ENCODE data around the gene RGS3. TPM values are rescaled to one million over a fixed set of nuclear protein-coding genes. Genes with fewer than 3 reads are reported as not detected.

RGS3 gene
- total RNA-seq, 3 donors from 2014 or later: 51.4 to 65.9 (median 63.5) TPM

- ATAC-seq (no peak), DNase-seq (no peak)
- peaks cover 25% of the 10 kb centered on the region for H3K4me1 Mint-ChIP-seq (ENCODE audit: low read depth)
- H3K36me3 Mint-ChIP-seq (ENCODE audit: insufficient read depth): peaks cover 29% of the 10 kb centered on the region
- H3K9me3 Mint-ChIP-seq: no peaks in the 10 kb centered on the region
- no peaks in the 10 kb centered on the region for H3K27me3 Mint-ChIP-seq (ENCODE audit: low read depth)
- no peak overlapping the region for H3K4me3 Mint-ChIP-seq
These were observed 66.6 kb downstream of the RGS3 start for GRCh38 chr9:113530022-113530635.

GRCh38 chr9:113530942-113531341, 67.4 kb downstream of the RGS3 start:
- Mint-ChIP-seq H3K36me3 (ENCODE audit: insufficient read depth) (peaks cover 33% of the 10 kb centered on the region), H3K9me3 (no peaks in the 10 kb centered on the region), H3K4me1 (ENCODE audit: low read depth) (peaks cover 21% of the 10 kb centered on the region), H3K4me3 (no peak overlapping the region), H3K27me3 (ENCODE audit: low read depth) (no peaks in the 10 kb centered on the region)
- DNase-seq (no peak), ATAC-seq (no peak)

GRCh38 chr9:113531919-113532808, 68.6 kb downstream of the RGS3 start:
- no peak overlapping the region for H3K4me3 Mint-ChIP-seq
- H3K36me3 Mint-ChIP-seq (ENCODE audit: insufficient read depth): peaks cover 38% of the 10 kb centered on the region
- no peaks in the 10 kb centered on the region for H3K27me3 Mint-ChIP-seq (ENCODE audit: low read depth)
- peaks cover 14% of the 10 kb centered on the region for H3K4me1 Mint-ChIP-seq (ENCODE audit: low read depth)
- DNase-seq (no peak), ATAC-seq (no peak)
- H3K9me3 Mint-ChIP-seq: no peaks in the 10 kb centered on the region

- Mint-ChIP-seq H3K9me3 (no peaks in the 10 kb centered on the region), H3K36me3 (ENCODE audit: insufficient read depth) (peaks cover 37% of the 10 kb centered on the region)
- DNase-seq: no peak
These were observed 69.3 kb downstream of the RGS3 start for GRCh38 chr9:113532809-113533190.

GRCh38 chr9:113533335-113534225, 70.1 kb downstream of the RGS3 start:
- H3K9me3 Mint-ChIP-seq: no peaks in the 10 kb centered on the region
- ATAC-seq: no peak
- H3K27me3 Mint-ChIP-seq (ENCODE audit: low read depth): no peaks in the 10 kb centered on the region
- H3K4me1 Mint-ChIP-seq (ENCODE audit: low read depth): peaks cover 6% of the 10 kb centered on the region
- H3K4me3 Mint-ChIP-seq: no peak overlapping the region
- no peak for DNase-seq
- H3K36me3 Mint-ChIP-seq (ENCODE audit: insufficient read depth): peaks cover 35% of the 10 kb centered on the region

More at GRCh38 chr9:113532809-113533190, 69.3 kb downstream of the RGS3 start:
- peaks cover 8% of the 10 kb centered on the region for H3K4me1 Mint-ChIP-seq (ENCODE audit: low read depth)
- H3K27me3 Mint-ChIP-seq (ENCODE audit: low read depth): no peaks in the 10 kb centered on the region
- ATAC-seq: no peak
- H3K4me3 Mint-ChIP-seq: no peak overlapping the region

GRCh38 chr9:113535756-113536155, 72.2 kb downstream of the RGS3 start:
- H3K4me1 Mint-ChIP-seq (ENCODE audit: low read depth): peaks cover 9% of the 10 kb centered on the region
- ATAC-seq: no peak
- H3K27me3 Mint-ChIP-seq (ENCODE audit: low read depth): no peaks in the 10 kb centered on the region

GRCh38 chr9:113536166-113536482, 72.6 kb downstream of the RGS3 start:
- Mint-ChIP-seq H3K4me1 (ENCODE audit: low read depth) (peaks cover 9% of the 10 kb centered on the region), H3K27me3 (ENCODE audit: low read depth) (no peaks in the 10 kb centered on the region)

More at GRCh38 chr9:113535756-113536155, 72.2 kb downstream of the RGS3 start:
- Mint-ChIP-seq H3K9me3 (no peaks in the 10 kb centered on the region), H3K36me3 (ENCODE audit: insufficient read depth) (peaks cover 29% of the 10 kb centered on the region), H3K4me3 (no peak overlapping the region)
- DNase-seq: no peak

GRCh38 chr9:113536483-113537228, 73.1 kb downstream of the RGS3 start:
- no peak for ATAC-seq
- Mint-ChIP-seq H3K27me3 (ENCODE audit: low read depth) (no peaks in the 10 kb centered on the region), H3K36me3 (ENCODE audit: insufficient read depth) (peaks cover 27% of the 10 kb centered on the region), H3K4me3 (no peak overlapping the region), H3K4me1 (ENCODE audit: low read depth) (peaks cover 8% of the 10 kb centered on the region), H3K9me3 (no peaks in the 10 kb centered on the region)
- DNase-seq: no peak

More at GRCh38 chr9:113536166-113536482, 72.6 kb downstream of the RGS3 start:
- DNase-seq: no peak
- ATAC-seq: no peak
- Mint-ChIP-seq H3K36me3 (ENCODE audit: insufficient read depth) (peaks cover 29% of the 10 kb centered on the region), H3K4me3 (no peak overlapping the region), H3K9me3 (no peaks in the 10 kb centered on the region)

- DNase-seq (no peak), ATAC-seq (no peak)
- Mint-ChIP-seq H3K4me3 (no peak overlapping the region), H3K27me3 (ENCODE audit: low read depth) (no peaks in the 10 kb centered on the region), H3K36me3 (ENCODE audit: insufficient read depth) (peaks cover 29% of the 10 kb centered on the region), H3K4me1 (ENCODE audit: low read depth) (peaks cover 12% of the 10 kb centered on the region), H3K9me3 (no peaks in the 10 kb centered on the region)
These were observed 73.8 kb downstream of the RGS3 start for GRCh38 chr9:113537229-113537810.

- Mint-ChIP-seq H3K36me3 (ENCODE audit: insufficient read depth) (peaks cover 31% of the 10 kb centered on the region), H3K4me1 (ENCODE audit: low read depth) (peaks cover 14% of the 10 kb centered on the region), H3K9me3 (no peaks in the 10 kb centered on the region), H3K27me3 (ENCODE audit: low read depth) (no peaks in the 10 kb centered on the region), H3K4me3 (no peak overlapping the region)
- DNase-seq: no peak
- no peak for ATAC-seq
These were observed 74.6 kb downstream of the RGS3 start for GRCh38 chr9:113538131-113538530.

- DNase-seq (no peak), ATAC-seq (no peak)
- H3K36me3 Mint-ChIP-seq (ENCODE audit: insufficient read depth): peaks cover 33% of the 10 kb centered on the region
- H3K4me1 Mint-ChIP-seq (ENCODE audit: low read depth): peaks cover 16% of the 10 kb centered on the region
- H3K4me3 Mint-ChIP-seq: no peak overlapping the region
- no peaks in the 10 kb centered on the region for H3K27me3 Mint-ChIP-seq (ENCODE audit: low read depth)
- no peaks in the 10 kb centered on the region for H3K9me3 Mint-ChIP-seq
These were observed 75.3 kb downstream of the RGS3 start for GRCh38 chr9:113538701-113539430.

- Mint-ChIP-seq H3K4me3 (no peak overlapping the region), H3K36me3 (ENCODE audit: insufficient read depth) (peaks cover 35% of the 10 kb centered on the region), H3K27me3 (ENCODE audit: low read depth) (no peaks in the 10 kb centered on the region), H3K4me1 (ENCODE audit: low read depth) (peaks cover 16% of the 10 kb centered on the region), H3K9me3 (no peaks in the 10 kb centered on the region)
- no peak for DNase-seq
- no peak for ATAC-seq
These were observed 76.9 kb downstream of the RGS3 start for GRCh38 chr9:113540466-113540865.
